Measurements from ENCODE around the gene AHCY.
"Not testable (repeated sequence)": the region's sequence is repeated elsewhere in the genome, so short reads cannot be mapped to it uniquely, and the experiment has no call there.

The AHCY gene

GRCh38 chr20:34332262-34332920, 29.2 kb upstream of the AHCY start:
- no peak for DNase-seq (ENCODE audit: low read depth)
- TF ChIP-seq, protein P1, sequence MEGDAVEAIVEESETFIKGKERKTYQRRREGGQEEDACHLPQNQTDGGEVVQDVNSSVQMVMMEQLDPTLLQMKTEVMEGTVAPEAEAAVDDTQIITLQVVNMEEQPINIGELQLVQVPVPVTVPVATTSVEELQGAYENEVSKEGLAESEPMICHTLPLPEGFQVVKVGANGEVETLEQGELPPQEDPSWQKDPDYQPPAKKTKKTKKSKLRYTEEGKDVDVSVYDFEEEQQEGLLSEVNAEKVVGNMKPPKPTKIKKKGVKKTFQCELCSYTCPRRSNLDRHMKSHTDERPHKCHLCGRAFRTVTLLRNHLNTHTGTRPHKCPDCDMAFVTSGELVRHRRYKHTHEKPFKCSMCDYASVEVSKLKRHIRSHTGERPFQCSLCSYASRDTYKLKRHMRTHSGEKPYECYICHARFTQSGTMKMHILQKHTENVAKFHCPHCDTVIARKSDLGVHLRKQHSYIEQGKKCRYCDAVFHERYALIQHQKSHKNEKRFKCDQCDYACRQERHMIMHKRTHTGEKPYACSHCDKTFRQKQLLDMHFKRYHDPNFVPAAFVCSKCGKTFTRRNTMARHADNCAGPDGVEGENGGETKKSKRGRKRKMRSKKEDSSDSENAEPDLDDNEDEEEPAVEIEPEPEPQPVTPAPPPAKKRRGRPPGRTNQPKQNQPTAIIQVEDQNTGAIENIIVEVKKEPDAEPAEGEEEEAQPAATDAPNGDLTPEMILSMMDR (IDR thresholded peaks at IDR 0.05; ENCODE audit: low read length, missing control alignments), result no peak
- H3K4me3 ChIP-seq (replicated peaks; ENCODE audit: low read depth, low read length), result no peak overlapping the region

- DNase-seq (ENCODE audit: low read depth), result no peak
- no peak overlapping the region for H3K4me3 ChIP-seq (replicated peaks; ENCODE audit: low read depth, low read length)
- TF ChIP-seq, protein P1 (IDR thresholded peaks at IDR 0.05; ENCODE audit: low read length, missing control alignments), result no peak
Observed at GRCh38 chr20:34331838-34332237, 28.7 kb upstream of the AHCY start.

DNA sequence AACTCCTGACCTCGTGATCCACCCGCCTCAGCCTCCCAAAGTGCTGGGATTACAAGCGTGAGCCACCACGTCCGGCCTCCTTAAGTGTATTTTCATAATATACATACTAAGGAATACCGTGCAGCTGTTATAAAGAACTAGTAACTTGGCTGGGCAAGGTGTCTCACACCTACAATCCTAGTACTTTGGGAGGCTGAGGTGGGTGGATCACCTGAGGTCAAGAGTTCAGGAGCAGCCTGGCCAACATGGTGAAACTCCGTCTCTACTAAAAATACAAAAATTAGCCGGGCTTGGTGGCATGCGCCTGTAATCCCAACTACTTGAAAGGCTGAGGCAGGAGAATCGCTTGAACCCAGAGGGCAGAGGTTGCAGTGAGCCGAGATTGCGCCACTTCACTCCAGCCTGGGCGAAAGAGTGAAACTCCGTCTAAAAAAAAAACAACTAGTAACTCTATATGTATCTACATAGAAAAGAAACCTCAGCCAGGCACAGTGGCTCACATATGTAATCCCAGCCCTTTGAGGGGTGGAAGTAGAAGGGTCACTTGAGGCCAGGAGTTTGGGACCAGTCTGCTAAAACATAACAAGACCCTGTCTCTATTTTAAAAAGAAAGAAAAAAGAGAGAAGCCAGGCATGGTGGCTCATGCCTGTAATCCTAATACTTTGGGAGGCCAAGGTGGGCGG, 27.8 kb upstream of the AHCY start:
- DNase-seq (ENCODE audit: low read depth); H3K4me3 ChIP-seq (replicated peaks; ENCODE audit: low read depth, low read length): not testable (repeated sequence)

GRCh38 chr20:34328928-34329677, 25.9 kb upstream of the AHCY start:
- no peak for DNase-seq (ENCODE audit: low read depth)
- no peak overlapping the region for H3K4me3 ChIP-seq (replicated peaks; ENCODE audit: low read depth, low read length)
- TF ChIP-seq, protein P1 (IDR thresholded peaks at IDR 0.05; ENCODE audit: low read length, missing control alignments), result no peak

DNA sequence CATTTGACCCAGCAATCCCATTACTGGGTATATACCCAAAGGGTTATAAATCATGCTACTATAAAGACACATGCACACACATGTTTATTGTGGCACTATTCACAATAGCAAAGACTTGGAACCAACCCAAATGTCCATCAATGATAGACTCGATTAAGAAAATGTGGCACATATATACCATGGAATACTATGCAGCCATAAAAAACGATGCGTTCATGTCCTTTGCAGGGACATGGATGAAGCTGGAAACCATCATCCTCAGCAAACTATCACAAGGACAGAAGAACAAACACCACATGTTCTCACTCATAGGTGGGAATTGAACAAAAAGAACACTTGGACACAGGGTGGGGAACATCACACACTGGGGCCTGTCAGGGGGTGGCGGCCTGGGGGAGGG, 25.1 kb upstream of the AHCY start:
- H3K4me3 ChIP-seq (replicated peaks; ENCODE audit: low read depth, low read length); DNase-seq (ENCODE audit: low read depth): not testable (repeated sequence)

GRCh38 chr20:34324541-34324940, 21.4 kb upstream of the AHCY start:
- TF ChIP-seq, protein P1 (IDR thresholded peaks at IDR 0.05; ENCODE audit: low read length, missing control alignments), result no peak
- no peak overlapping the region for H3K4me3 ChIP-seq (replicated peaks; ENCODE audit: low read depth, low read length)
- DNase-seq (ENCODE audit: low read depth), result no peak

- TF ChIP-seq, protein P1 (IDR thresholded peaks at IDR 0.05; ENCODE audit: low read length, missing control alignments), result no peak
- DNase-seq (ENCODE audit: low read depth), result no peak
- no peak overlapping the region for H3K4me3 ChIP-seq (replicated peaks; ENCODE audit: low read depth, low read length)
Observed at GRCh38 chr20:34322267-34323105, 19.3 kb upstream of the AHCY start.

Measured in fibroblast of pulmonary artery (primary cell).